AG20443 (cell line): ENCODE measurements around the gene SH3RF3.

ENCODE experiments used
- DNase-seq: peaks from one replicate; pipeline ENCODE4 v3.0.0; 2012; ENCODE audit warnings: low spot score, mixed read lengths

The SH3RF3 gene

DNA sequence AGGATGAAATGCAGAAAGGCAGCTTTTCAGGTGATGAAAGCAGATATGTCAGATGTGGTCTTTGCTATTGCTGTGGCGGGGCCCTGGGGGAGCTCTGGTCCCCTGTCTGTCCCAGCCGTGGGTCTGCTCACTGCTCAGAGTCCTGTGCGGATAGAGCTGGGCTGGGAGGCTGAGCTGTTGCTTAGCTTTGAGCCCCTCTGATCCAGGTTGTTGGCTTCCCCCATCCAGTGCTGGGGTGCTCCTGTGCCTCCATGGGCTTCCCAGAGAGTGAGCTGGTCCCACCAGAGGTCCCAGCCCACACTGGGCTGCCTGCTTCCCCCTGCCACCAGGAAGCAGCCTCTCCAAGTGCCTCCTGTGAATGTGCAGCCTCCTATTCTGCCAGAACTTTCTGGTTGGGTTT, 55.4 kb downstream of the SH3RF3 start:
- DNase-seq = no peak

- peak; percentile 66 for DNase-seq
Measured at GRCh38 chr2:109185338-109185737, 56.3 kb downstream of the SH3RF3 start.

DNA sequence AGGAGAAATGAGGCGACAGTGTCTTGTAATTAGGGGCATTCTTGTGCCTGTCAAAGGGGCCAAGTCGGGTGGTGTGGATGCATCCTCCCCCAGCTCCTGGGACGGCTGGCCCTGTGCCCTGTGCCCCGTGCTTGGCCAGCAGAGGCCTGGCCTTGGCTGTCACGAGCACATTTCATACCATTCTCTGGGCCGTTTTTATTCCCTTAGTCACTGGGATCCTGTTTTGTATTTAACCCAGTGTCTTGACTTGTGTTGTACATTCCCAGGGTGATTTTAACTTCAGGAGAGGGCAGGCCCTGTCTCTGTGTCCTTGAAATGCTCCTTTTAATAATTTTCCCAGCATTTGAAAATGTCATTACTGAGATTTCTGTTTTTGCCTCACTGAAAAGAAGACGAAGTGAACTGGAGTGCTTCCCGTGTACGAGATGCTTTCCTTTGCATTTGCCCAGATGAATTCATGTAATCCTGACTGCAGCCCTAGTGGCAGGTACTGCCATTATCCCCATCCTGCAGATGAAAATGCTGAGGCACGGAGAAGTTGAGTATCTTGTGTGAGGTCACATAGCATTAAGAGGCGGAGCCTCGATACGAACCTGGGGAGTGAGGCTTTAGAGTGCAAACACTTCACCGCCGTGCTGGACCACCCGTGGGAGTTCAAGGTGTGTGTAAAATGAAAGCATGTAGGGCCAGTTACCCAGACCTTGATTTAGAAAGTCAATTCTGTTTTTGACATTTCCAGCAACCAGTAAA, 57.0 kb downstream of the SH3RF3 start:
- peak; percentile 89 for DNase-seq

GRCh38 chr2:109186656-109187250, 57.7 kb downstream of the SH3RF3 start:
- DNase-seq = no peak

GRCh38 chr2:109187711-109188495, 58.9 kb downstream of the SH3RF3 start:
- no peak for DNase-seq

- DNase-seq = no peak
Measured at GRCh38 chr2:109188496-109188890, 59.5 kb downstream of the SH3RF3 start.

DNA sequence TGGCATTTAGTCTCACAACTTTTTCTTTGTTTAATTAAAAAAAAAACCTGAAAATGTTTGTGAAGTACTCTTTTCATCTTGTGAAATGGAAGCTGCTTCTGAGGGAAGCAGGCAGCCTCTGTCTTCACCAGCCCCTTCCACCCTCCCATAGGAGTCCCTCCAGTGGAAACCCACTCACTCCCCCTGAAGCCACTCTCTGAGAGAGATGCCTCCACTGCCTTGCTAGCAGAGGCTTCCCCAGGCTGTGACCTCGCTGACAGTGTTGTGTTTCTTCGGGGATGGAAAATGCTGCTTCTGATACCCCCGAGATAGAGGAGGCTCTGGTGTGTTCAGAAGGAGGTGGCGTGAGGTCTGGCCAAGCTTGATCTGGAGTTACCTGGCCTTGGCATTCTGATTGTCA, 59.9 kb downstream of the SH3RF3 start:
- no peak for DNase-seq

DNA sequence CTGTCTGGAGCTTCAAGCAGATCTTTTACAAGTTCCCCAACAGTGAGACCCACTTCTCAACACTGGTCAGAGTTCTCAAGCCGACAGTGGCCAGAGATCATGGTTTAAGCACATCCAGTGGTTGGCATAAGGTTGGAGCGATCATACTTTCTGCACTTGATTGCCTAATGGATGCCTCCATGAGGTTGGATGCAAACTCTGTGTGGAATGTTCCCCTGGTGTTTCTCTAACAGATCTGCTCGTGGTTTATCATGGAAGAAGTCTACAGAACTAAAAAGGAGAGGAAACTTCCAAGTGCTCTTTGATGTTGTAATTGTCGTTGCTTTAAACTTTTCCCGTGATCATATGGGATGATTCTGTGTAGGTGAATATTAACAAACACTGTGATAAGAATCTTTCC, 60.7 kb downstream of the SH3RF3 start:
- DNase-seq = no peak

DNA sequence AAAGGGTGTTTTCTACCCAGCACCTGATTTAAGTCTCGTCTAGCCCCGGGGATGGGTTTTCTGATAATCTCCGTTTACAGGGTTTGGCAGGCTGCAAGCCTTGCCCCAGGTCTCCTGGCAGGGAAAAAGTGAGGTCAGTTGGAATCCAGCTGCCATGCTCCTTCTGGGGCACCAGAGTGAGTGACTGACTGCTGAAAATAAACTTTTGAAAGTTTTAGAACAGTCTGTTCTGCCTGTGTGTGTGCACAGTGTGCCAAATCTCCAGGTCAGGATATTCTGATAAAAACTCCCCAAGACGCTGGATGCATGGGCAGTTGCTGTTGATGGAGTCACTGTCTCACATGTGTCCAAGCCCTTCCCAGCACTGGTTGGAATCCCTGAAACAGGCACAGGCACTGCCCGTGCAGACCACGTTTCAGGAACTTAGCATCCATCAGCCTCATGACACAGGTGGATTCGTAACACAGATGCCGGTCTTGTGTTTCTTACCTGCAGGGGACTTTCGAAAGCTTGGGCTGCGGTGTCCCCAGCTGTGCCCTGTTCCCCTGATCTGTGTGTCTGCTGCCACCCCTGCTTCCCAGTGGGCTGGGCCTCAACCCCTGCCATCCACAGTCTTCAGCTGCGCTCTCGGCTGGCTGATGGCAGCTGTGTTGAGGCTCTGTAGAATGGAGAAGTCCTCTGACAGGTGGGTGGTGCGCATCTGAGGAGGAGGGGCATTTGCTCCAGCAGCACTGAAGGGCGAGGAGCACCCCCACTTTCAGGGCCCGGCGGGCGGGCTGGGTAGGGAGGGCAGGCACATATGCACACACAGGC, 65.0 kb downstream of the SH3RF3 start:
- no peak for DNase-seq

DNA sequence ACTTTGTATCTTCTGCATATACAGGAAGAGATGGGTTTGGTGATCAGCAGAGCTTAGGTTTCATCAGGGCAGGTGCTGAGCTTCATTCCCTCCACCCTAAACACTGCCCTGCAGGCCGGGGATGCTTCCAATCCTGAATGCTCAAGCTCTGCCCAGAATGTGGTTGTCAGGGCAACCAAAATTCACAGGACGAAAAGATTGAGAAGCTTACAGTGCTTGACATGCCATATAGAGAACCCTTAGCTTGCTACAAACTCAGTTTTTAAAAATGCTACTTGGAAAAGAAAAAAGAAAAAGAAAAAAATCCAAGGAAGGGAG, 65.6 kb downstream of the SH3RF3 start:
- DNase-seq = no peak

DNA sequence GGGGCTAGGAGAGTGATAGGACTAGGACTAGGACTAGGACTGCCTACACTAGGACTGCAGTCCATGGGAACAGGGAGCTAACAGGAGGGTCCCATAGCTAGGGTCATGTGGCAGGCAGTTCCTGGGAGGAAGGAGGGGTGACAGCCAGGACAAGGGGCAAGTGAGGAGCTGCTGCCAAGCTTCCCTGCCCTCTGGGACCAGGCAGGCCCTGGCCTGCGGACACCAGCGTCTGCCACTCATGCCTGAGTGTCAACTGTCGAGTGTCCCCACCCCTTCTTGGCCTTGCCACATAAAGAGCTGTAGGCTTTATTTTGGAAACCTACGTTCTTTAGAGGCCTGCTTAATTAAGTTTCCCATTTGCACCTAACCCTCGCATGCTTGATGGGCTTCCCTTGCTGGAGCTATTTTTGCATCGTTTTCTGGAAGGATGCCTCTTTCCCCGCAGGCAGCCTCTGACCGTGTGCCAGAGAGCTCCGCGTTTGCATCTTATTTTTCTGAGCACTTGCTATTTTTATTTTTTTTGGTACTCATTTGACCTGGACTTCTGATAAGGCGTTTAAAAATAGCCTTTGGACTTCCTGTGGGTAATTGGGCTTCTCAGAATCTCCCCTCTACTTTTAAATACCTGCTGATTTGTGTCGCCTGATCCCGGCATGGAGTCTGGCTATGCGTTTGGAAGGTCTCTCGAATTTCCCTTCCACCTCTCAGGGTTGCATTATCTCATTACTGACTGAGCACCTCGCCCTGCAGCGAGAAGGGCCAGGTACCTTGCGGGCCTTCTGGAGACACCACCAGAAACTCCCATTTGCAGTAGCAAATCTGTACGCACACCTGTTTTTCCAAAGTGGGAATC, 66.4 kb downstream of the SH3RF3 start:
- DNase-seq = no peak

DNA sequence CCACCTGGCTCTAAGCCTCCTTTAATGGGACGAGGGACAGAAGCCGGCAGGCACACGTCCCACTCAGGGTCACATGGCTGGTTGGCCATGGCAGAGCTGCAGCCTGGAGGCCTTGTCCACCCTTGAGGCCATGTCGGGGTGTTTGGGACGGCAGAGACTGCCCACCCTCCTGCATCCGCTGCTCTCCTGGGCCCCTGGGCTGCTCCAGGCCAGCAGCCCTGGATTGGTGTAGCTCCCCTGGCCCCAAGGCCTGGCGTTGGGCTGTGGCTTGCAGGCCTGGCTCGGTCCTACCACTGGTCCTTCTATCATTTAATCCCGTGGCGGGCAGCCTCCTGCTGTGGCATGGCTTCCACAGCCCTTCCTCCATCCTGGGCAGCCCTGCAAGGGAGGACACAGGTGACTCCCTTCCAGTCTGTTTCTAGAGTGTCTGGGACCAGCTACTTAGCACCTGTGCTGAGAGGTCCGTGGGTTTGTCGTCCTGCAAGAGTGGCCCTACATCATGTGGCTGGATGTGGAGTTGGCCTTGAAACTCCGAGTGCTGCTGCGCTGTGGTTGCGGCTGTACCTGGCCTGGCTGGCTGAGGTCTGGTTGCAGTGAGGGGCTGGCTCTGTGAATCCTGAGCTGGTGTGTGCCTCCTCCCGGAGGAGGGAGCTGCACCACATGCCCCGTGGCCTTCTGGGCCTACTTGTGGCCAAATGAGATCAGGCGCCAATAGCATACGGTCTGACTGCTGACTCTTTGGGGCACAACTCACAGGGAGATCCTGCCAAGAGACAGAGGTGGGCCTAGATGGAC, 67.3 kb downstream of the SH3RF3 start:
- DNase-seq = no peak

DNA sequence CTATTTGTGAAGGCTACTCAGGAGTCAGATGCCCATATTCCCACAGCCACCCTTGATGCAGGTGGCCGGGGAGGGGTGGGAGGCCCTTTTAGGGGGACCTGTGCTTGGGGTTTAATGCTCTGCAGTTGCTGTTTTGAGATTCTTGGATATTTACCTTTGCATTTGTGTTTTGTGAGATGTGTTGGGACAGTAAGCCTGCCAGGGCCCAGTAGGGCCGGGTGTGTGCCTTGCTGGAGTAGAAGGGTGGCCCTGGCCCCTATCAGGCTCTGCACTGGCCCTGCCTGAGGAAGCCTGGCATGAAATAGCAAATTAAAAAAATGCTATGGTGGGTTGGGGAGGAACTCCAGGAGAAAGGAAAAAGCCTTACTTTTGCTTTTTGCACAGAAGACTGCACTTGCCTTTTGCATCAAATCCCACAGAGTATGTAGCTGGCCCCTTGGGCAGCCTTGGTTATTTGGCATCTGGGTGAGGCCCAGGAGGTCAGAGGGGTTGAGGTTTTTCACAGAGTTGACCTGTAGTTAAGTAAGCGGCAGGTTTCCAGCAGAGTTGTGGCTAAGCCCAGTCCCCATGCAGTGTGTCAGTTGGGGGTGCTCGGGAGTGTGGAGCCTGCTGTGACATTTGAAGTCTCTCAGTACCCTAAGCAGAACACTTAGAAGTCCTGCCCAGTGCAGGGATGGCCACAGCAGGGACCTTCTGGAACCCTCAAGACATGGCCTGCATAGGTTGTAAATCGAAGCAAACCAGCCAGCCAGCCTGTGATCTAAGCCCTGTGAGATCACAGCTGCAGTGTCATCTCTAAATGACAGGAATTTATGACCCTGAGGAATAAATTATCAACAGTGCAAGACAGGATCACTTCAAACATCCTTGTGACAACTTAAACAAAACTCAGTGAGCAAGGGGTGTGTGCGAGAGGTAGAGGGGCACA, 68.8 kb downstream of the SH3RF3 start:
- DNase-seq = no peak

DNA sequence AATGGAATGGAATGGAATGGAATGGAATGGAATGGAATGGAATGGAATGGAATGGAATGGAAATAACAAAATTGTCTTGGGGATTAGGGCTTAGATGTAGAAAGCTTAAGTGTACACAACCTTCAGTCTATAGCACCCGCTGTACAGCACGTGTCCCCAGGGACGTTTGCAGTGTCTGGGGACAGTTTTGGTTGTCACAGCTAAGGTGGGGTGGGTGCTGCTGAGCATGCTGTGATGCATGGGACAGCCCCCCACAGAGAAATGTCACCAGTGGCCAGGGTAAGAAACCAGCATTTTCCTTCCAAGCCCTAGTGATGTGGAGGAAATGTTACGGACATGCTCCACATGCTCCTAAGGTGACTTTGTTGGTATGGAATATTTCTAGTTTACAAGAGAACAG, 70.8 kb downstream of the SH3RF3 start:
- DNase-seq = no peak

- DNase-seq = no peak
Measured at GRCh38 chr2:109200616-109201464, 71.8 kb downstream of the SH3RF3 start.

DNA sequence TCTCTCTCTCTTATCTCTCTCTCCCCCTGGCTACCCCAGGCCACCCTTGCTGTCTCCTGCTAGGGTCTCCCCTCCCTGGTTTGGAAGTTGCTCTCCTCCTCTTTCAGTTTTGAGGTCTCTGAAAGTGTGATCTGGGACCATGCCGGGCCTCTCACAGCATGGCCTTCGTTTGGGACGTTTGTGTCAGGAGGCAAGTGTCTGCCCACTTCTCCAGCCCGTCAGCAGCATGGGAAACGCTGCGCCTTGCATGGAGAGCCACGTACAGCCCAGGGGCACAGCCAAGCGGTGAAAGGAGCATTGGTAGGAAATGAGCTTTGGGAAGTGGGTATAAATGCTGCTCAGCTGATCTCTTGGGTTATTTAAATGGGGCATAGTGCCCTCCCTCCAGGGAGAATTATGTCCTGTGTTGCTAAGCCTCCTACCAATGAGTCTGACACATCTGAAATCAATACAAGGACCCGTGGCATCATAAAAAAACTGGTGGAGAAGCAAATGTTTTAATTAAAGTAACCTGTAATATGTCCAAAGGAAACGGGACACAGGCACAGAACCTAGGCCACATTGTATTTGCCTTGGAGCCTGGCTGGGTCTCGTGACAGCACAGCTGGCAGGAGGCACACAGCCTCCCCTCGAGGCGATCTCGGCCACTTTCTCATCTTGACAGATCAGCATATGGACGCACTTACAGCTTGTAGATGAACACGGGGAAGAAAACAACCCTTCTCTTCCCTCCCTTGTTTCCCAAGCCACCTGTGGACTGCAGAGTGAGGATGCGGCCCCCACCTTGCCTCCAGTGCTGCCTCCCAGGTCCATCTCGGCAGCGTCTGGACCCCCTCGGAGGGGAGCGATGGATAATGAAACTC, 72.7 kb downstream of the SH3RF3 start:
- DNase-seq = peak; percentile 18

DNA sequence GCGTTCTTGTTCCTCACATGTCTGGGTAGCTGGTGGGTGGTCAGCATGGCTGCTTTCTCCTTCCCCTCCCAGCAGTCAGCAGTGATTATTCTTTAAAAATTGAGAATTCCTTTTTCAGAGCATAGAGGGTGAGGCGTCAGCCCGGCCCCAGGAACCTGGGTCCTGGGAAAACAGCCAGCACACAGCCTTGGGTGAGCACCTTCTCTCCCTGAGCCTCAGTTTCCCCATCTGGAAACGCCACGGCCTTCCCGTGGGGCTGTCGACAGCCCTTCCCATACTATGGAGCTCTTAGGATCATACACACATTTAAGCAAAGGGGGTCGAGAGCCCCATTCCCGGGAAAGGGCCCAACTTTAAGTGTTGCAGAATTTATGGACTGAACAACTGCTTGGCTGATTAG, 73.5 kb downstream of the SH3RF3 start:
- DNase-seq = no peak
